ENCODE measurements around the gene SMCP.

DNA sequence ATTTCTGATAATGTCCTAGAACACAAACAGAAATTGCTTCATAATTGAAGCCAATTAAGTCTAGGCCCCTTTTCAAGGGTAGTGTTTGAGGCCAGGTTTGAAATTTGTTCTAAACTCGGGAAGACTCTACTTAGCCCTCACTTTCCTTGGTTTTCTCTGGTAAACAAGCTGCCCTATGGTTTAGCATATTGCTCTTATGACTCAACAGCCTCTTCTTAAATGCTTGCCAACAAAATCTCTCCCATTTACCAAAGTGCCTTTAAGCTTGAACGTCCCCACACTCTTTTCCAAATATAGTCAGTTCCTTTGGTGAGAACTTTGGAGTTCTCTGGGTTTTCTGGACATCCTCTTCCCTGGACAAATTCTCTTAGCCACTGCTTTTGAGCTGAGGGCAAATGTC is 41.3 kb upstream of the SMCP start:
- TF ChIP-seq POLR2AphosphoS5 (IDR thresholded peaks at IDR 0.05; ENCODE audit: low read depth, low read length) (no peak), POLR2A (IDR thresholded peaks at IDR 0.05; ENCODE audit: low read depth, low read length) (no peak), TAF1 (IDR thresholded peaks at IDR 0.05; ENCODE audit: borderline replicate concordance, low read depth, low read length) (no peak)
